ENCODE measurements around the gene C20orf202.
"Not testable (repeated sequence)": the region's sequence is repeated elsewhere in the genome, so short reads cannot be mapped to it uniquely, and the experiment has no call there.

The C20orf202 gene

GRCh38 chr20:1242530-1242929 lies 39.3 kb downstream of the C20orf202 start:
- no peak for DNase-seq (ENCODE audit: low read depth in 3 of 3, low spot score in 1 of 3)

GRCh38 chr20:1245578-1245977 lies 42.3 kb downstream of the C20orf202 start:
- DNase-seq (ENCODE audit: low read depth in 3 of 3, low spot score in 1 of 3) = no peak

- no peak for DNase-seq (ENCODE audit: low read depth in 3 of 3, low spot score in 1 of 3)
Measured at GRCh38 chr20:1247689-1248088, 44.4 kb downstream of the C20orf202 start.

GRCh38 chr20:1250282-1250681 lies 47.0 kb downstream of the C20orf202 start:
- DNase-seq (ENCODE audit: low read depth in 3 of 3, low spot score in 1 of 3) = not testable (repeated sequence)

- DNase-seq (ENCODE audit: low read depth in 3 of 3, low spot score in 1 of 3) = no peak
Measured at GRCh38 chr20:1252416-1252815, 49.2 kb downstream of the C20orf202 start.

- no peak for DNase-seq (ENCODE audit: low read depth in 3 of 3, low spot score in 1 of 3)
Measured at GRCh38 chr20:1254254-1254653, 51.0 kb downstream of the C20orf202 start.

GRCh38 chr20:1255675-1256074 lies 52.4 kb downstream of the C20orf202 start:
- no peak for DNase-seq (ENCODE audit: low read depth in 3 of 3, low spot score in 1 of 3)

Measured in stimulated activated CD4-positive, alpha-beta T cell treated with anti-CD3 and anti-CD28 coated beads, TNF-alpha, amount 100 ng/mL, for 1 hour (primary cell).